C1 segment of cervical spinal cord (tissue), 14 donors: ENCODE results near the gene TMIGD1.

Source experiments
- DNase-seq, 14 donors: peaks; one replicate each; lab custom pipeline; 2025; lab: John Stamatoyannopoulos, UW

Gene TMIGD1

GRCh38 chr17:30333503-30334360, at the start of gene TMIGD1:
TSS of gene TMIGD1 (minus strand) at chr17:30334057. CDS start at chr17:30332133, 1,924 bp downstream.
- no peak for DNase-seq

GRCh38 chr17:30382345-30382744, 48.5 kb upstream of the TMIGD1 start:
- no peak for DNase-seq

- DNase-seq: no peak
Measured at GRCh38 chr17:30381340-30381659, 47.4 kb upstream of the TMIGD1 start.

- no peak for DNase-seq
Measured at GRCh38 chr17:30380643-30381339, 46.9 kb upstream of the TMIGD1 start.

GRCh38 chr17:30379903-30380381, 46.1 kb upstream of the TMIGD1 start:
- no peak for DNase-seq

GRCh38 chr17:30379303-30379902, 45.5 kb upstream of the TMIGD1 start:
- peak in 3 of 14 donors; percentile 37 to 58 (median 46) for DNase-seq

- peak; percentile 77 to 97 (median 95) for DNase-seq
Measured at GRCh38 chr17:30378825-30379302, 45.0 kb upstream of the TMIGD1 start, which contains the start of gene CPD. TSS of gene CPD (plus strand) at chr17:30378927. CDS start at chr17:30378981, 54 bp downstream.

- peak in 6 of 14 donors; percentile 27 to 60 (median 46) for DNase-seq
Measured at GRCh38 chr17:30378241-30378824, 44.5 kb upstream of the TMIGD1 start.

GRCh38 chr17:30377574-30378240, 43.9 kb upstream of the TMIGD1 start:
- no peak for DNase-seq

- peak in 7 of 14 donors; percentile 8 to 36 (median 20) for DNase-seq
Measured at GRCh38 chr17:30376621-30377452, 43.0 kb upstream of the TMIGD1 start.

GRCh38 chr17:30375661-30376060, 41.8 kb upstream of the TMIGD1 start:
- no peak for DNase-seq

GRCh38 chr17:30372755-30373154, 38.9 kb upstream of the TMIGD1 start:
- no peak for DNase-seq

GRCh38 chr17:30369995-30370394, 36.1 kb upstream of the TMIGD1 start:
- no peak for DNase-seq

- no peak for DNase-seq
Measured at GRCh38 chr17:30368912-30369720, 35.3 kb upstream of the TMIGD1 start.

- DNase-seq: no peak
Measured at GRCh38 chr17:30366536-30366935, 32.7 kb upstream of the TMIGD1 start.

- DNase-seq: no peak
Measured at GRCh38 chr17:30363715-30364202, 29.9 kb upstream of the TMIGD1 start.

GRCh38 chr17:30361766-30362279, 28.0 kb upstream of the TMIGD1 start:
- no peak for DNase-seq

- DNase-seq: no peak
Measured at GRCh38 chr17:30360086-30360808, 26.4 kb upstream of the TMIGD1 start.
